Neural cell (in vitro differentiated cells): ENCODE data around the gene DHX30.

Experiments
- POLR2AphosphoS5 ChIP-seq: IDR thresholded peaks from 2 replicates; pipeline ENCODE4 v1.6.1; 2012
- TF ChIP-seq, protein P1 (sequence below): fragments of 450-650 bp; IDR thresholded peaks from 2 replicates; pipeline ENCODE4 v1.5.1; 2014; ENCODE audit warnings: antibody characterized with exemption, mild to moderate bottlenecking, moderate library complexity; ENCODE audit not compliant: poor library complexity, severe bottlenecking

DNA sequence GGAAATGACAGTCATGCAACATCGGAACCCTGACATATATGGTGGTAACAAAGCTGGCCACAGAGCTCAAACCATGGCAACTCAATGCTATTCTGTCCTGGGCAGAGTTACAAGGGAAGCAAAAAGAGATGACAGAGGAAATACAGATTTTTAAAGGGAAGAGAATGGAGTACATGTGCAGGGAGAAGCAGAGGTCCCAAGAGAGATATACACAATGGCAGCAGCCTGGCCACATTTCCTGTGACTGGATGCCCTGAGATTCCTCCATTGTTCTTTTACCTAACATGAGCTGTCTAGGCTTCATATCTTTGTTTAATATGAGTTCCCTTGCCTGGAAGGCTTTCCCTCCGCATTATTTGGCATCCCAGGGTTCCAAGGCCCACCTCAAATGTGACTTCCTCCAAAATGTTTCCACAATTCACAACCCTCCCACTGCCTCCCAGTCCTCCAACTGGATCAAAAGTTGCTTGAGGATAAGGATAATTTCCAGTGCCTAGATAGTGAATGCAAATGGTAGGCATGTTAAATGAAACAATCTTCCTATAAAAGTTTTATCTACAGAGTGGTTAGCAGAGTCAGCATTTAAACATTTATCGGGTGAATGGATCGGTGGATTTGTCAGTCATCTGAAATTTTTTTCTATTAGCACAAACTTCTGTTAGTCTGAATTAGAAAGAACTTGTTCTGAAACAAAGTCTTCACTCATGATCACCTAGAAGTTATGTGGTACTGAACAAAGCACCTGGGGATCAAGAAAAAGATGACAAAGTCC is 86.2 kb downstream of the DHX30 start:
- TF ChIP-seq, protein P1, sequence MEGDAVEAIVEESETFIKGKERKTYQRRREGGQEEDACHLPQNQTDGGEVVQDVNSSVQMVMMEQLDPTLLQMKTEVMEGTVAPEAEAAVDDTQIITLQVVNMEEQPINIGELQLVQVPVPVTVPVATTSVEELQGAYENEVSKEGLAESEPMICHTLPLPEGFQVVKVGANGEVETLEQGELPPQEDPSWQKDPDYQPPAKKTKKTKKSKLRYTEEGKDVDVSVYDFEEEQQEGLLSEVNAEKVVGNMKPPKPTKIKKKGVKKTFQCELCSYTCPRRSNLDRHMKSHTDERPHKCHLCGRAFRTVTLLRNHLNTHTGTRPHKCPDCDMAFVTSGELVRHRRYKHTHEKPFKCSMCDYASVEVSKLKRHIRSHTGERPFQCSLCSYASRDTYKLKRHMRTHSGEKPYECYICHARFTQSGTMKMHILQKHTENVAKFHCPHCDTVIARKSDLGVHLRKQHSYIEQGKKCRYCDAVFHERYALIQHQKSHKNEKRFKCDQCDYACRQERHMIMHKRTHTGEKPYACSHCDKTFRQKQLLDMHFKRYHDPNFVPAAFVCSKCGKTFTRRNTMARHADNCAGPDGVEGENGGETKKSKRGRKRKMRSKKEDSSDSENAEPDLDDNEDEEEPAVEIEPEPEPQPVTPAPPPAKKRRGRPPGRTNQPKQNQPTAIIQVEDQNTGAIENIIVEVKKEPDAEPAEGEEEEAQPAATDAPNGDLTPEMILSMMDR: no peak
- TF ChIP-seq POLR2AphosphoS5: no peak
